HG02588 (cell line): Measurements from ENCODE around the gene SPEF1.
"Not testable (repeated sequence)": the region's sequence is repeated elsewhere in the genome, so short reads cannot be mapped to it uniquely, and the experiment has no call there.

Experiments
- ATAC-seq: cut with Tn5 transposase; IDR thresholded peaks from one replicate; pipeline ENCODE4 v1.9.1; 2021; ENCODE audit warnings: mild to moderate bottlenecking, moderate library complexity; ENCODE audit not compliant: unreplicated experiment

The SPEF1 gene, protein sequence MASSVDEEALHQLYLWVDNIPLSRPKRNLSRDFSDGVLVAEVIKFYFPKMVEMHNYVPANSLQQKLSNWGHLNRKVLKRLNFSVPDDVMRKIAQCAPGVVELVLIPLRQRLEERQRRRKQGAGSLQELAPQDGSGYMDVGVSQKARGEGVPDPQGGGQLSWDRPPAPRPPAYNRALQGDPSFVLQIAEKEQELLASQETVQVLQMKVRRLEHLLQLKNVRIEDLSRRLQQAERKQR

GRCh38 chr20:3781153-3781910, at the start of gene SPEF1:
Gene SPEF1 (minus strand): TSS chr20:3781448. CDS start chr20:3781287, 161 bp downstream.
- ATAC-seq, result peak; percentile 47

GRCh38 chr20:3829891-3830290, 48.6 kb upstream of the SPEF1 start:
- ATAC-seq, result not testable (repeated sequence)

- ATAC-seq, result no peak
Measured at GRCh38 chr20:3828798-3829197, 47.5 kb upstream of the SPEF1 start.

DNA sequence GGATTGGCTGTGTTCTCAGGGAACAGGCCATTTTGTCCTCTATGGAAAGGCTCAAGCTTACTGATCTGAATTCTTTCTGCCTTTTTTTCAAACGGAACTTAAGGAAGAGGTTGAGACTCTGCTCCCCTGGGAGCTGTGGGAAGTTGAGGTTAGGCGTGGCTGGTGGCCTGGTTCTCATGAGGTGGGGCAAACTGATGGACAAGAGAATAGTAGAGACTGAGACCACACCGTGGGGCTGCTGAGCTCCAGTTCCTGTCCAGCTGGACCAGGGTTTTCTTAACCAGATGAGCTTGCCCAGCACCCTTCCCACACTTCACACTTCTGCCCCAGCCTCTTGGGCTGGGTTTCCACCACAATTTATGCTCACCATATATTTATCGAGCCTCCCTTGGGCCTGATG, 45.2 kb upstream of the SPEF1 start:
- ATAC-seq, result no peak

GRCh38 chr20:3825526-3825925, 44.3 kb upstream of the SPEF1 start:
- no peak for ATAC-seq

DNA sequence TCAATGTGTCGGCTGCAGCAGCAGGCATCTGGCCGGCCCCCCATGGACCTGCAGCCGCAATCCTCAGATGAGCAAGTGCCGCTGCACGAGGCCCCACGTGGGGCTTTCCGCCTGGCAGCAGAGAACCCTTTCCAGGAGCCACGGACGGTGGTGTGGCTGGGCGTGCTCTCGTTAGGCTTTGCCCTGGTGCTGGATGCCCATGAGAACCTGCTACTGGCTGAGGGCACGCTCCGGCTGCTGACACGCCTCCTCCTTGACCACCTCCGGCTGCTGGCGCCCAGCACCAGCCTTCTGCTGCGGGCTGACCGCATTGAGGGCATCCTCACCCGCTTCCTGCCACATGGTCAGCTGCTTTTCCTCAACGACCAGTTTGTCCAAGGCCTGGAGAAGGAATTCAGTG, 42.6 kb upstream of the SPEF1 start:
- ATAC-seq, result no peak

DNA sequence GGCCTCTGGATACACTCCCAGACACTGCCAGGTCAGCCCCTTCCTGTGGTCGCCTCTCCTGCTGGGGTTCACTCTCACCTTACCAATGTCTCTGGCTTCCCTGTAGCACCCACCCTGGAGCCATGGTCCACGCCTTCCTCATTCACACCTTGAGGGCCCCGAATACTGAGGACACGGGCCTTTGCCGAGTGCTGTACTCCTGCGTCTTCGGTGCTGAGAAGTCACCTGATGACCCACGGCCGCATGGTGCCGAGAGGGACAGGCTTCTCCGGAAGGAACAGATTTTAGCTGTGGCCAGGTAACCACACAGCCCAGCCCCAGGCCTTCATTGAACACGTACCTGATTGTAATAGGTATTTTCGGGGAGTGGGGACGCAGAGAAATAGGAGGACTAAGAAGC, 40.7 kb upstream of the SPEF1 start:
- ATAC-seq, result no peak

DNA sequence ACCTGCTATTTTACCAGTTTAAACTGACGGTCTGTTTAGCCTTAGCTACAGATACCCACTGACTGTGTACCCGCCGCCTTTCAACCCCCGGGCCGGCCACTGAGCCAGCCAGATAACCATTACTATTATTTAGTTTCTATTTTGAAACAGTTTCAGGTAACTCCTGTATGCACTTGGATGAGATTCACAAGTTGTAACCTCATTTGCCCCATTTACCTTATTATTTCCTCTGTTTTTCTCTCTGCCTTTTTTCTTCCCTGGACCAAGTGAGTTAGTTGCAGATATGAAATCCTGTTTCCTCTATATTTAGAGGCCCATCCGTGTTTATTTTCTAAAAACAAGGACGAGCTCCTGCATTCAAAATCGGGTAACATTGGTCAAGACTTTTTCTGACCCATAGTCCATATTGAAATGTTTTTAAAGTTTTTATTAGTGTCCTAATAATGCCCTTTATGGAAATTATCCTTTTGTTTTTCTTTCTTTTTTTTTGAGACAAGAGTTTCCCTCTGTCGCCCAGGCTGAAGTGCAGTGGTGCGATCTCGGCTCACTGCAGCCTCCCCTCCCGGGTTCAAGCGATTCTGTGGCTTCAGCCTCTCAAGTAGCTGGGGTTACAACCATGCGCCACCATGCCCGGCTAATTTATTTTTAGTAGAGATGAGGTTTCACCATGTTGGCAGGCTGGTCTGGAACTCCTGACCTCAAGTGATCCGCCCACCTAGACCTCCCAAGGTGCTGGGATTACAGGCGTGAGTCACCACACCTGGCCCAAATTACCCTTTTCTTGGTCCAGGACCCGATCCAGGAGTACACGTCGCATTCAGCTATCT, 39.9 kb upstream of the SPEF1 start:
- peak; percentile 1 for ATAC-seq

- ATAC-seq, result peak; percentile 76
Measured at GRCh38 chr20:3820048-3820900, 39.0 kb upstream of the SPEF1 start, which contains the start of gene AP5S1. Gene AP5S1 (plus strand): TSS chr20:3820547. CDS start chr20:3822118, 1,571 bp downstream.

GRCh38 chr20:3819411-3820047, 38.3 kb upstream of the SPEF1 start:
- ATAC-seq, result no peak

- no peak for ATAC-seq
Measured at GRCh38 chr20:3818155-3819151, 37.2 kb upstream of the SPEF1 start.

DNA sequence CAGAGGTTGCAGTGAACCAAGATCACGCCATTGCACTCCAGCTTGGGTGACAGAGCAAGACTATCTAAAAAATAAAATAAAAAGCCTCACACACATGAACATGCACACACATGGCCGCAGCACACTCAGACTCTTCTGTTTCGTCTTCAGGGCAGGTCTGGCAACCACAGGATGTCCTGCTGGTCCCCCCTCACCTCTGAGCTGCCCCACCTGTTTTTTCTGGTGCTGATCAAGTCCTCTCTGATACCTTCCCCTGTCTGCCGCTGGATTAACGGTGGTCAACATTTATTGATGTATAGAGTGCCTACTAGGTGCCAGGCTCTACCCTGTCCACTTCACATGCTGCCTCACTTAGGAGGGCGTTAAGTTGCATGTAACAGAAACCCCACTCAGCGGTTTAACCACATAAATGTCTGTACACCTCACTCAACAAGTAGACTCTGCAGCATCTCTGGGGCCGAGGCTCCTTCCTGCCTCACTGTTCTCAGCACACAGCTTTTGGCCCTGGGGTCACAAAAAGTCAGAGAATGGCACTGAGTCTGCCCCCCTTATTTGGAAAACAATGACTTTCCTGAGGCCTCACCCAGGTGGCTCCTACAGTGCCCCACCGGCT, 34.6 kb upstream of the SPEF1 start:
- no peak for ATAC-seq

- ATAC-seq, result no peak
Measured at GRCh38 chr20:3814928-3815495, 33.8 kb upstream of the SPEF1 start.

DNA sequence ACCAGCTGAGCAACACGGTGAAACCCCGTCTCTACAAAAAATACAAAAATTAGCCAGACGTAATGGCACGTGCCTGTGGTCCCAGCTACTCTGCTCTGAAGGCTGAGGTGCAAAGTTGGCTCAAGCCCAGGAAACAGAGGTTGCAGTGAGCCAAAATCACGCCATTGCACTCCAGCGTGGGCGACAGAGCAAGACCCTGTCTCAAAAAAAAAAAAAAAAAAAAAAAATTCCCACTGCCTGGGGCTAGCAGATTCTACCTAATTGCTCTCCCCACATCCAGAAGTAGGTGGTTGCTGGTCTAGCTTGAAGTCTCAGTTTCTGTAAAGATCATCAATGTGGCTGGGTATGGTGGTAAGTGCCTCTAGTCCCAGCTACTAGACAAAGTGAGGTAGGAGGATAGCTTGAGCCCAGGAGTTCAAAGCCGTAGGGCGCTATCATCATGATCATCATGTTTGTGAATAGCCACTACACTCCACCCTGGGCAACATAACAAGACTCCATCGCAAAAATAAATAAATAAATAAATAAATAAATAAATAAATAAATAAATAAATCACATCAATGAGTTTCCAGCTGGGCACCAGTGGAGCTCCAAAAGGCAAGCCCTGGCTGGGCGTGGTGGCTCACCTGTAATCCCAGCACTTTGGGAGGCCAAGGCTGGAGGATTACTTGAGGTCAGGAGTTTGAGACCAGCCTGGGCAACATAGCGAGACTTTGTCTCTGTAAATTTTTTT, 32.8 kb upstream of the SPEF1 start:
- no peak for ATAC-seq

GRCh38 chr20:3812975-3813847, 32.0 kb upstream of the SPEF1 start:
- no peak for ATAC-seq

- no peak for ATAC-seq
Measured at GRCh38 chr20:3812259-3812681, 31.0 kb upstream of the SPEF1 start.
